PFSK-1 (cell line): ENCODE measurements around the gene PSMD4.

Experiments
- FOXP2 ChIP-seq: optimal IDR thresholded peaks from 2 replicates; pipeline ENCODE3; 2011; ENCODE audit warnings: borderline replicate concordance, control low read depth, inconsistent platforms; ENCODE audit not compliant: insufficient read depth; ENCODE audit errors: extremely low read length, extremely low read depth
- POLR2AphosphoS5 ChIP-seq: IDR thresholded peaks from 2 replicates; pipeline ENCODE4 v1.6.1; 2012; ENCODE audit warnings: low read depth, mild to moderate bottlenecking, control low read depth, low read length, moderate library complexity
- REST ChIP-seq, 2 experiments: IDR thresholded peaks; 2 replicates each; pipeline versions ENCODE4 v1.6.1 to v1.8.0; 2011 to 2012; ENCODE audit warnings: low read depth in 2 of 2, low read length in 2 of 2, control low read depth in 1 of 2, inconsistent platforms in 1 of 2, mild to moderate bottlenecking in 1 of 2, moderate library complexity in 1 of 2; ENCODE audit not compliant: insufficient read depth in 1 of 2
- SIN3A ChIP-seq: IDR thresholded peaks from 2 replicates; pipeline ENCODE4 v1.6.1; 2012; ENCODE audit warnings: mild to moderate bottlenecking, low read length, moderate library complexity, borderline replicate concordance; ENCODE audit not compliant: insufficient read depth
- TAF1 ChIP-seq: IDR thresholded peaks from 2 replicates; pipeline ENCODE4 v1.6.1; 2012; ENCODE audit warnings: low read length, control low read depth, borderline replicate concordance; ENCODE audit not compliant: insufficient read depth

- TF ChIP-seq SIN3A (peak; percentile 92; the same call in 1 of the 2 replicates), TAF1 (no peak), POLR2AphosphoS5 (no peak), REST (IDR thresholded peaks at IDR 0.05; ENCODE audit: insufficient read depth in 1 of 2, low read depth in 2 of 2, low read length in 2 of 2) (no peak), FOXP2 (no peak)
Measured at GRCh38 chr1:151309811-151310323, 55.3 kb downstream of the PSMD4 start.
